ENCODE results near the gene POLA2.
"Not testable (repeated sequence)": the region's sequence is repeated elsewhere in the genome, so short reads cannot be mapped to it uniquely, and the experiment has no call there.

The POLA2 gene

GRCh38 chr11:65219930-65220213, 41.9 kb upstream of the POLA2 start:
- Histone ChIP-seq H3K36me3 (ENCODE audit: control insufficient read depth in 5 of 5, insufficient read depth in 5 of 5, low read length in 5 of 5) (no peaks in the 10 kb centered on the region), H3K27ac (ENCODE audit: low read depth, low read length) (no peak overlapping the region), H3K4me3 (ENCODE audit: low read depth in 1 of 5, low read length in 5 of 5) (no peak overlapping the region), H3K27me3 (ENCODE audit: control insufficient read depth in 5 of 5, insufficient read depth in 4 of 5, low read length in 5 of 5) (peaks cover 0 to 6% (median 0%) of the 10 kb centered on the region in 5 donors), H3K9me3 (ENCODE audit: control insufficient read depth in 5 of 5, low read length in 5 of 5) (no peaks in the 10 kb centered on the region), H3K9ac (ENCODE audit: low read length in 5 of 5) (no peak overlapping the region), H3K4me1 (ENCODE audit: control insufficient read depth in 5 of 5, insufficient read depth in 5 of 5, low read length in 5 of 5) (peaks cover 0 to 13% (median 6%) of the 10 kb centered on the region in 5 donors)

GRCh38 chr11:65221026-65221425, 40.7 kb upstream of the POLA2 start:
- Histone ChIP-seq H3K27ac (ENCODE audit: low read depth, low read length) (no peak overlapping the region), H3K9ac (ENCODE audit: low read length in 5 of 5) (no peak overlapping the region), H3K9me3 (ENCODE audit: control insufficient read depth in 5 of 5, low read length in 5 of 5) (no peaks in the 10 kb centered on the region), H3K36me3 (ENCODE audit: control insufficient read depth in 5 of 5, insufficient read depth in 5 of 5, low read length in 5 of 5) (no peaks in the 10 kb centered on the region), H3K4me3 (ENCODE audit: low read depth in 1 of 5, low read length in 5 of 5) (no peak overlapping the region), H3K27me3 (ENCODE audit: control insufficient read depth in 5 of 5, insufficient read depth in 4 of 5, low read length in 5 of 5) (peaks cover 0 to 6% (median 0%) of the 10 kb centered on the region in 5 donors), H3K4me1 (ENCODE audit: control insufficient read depth in 5 of 5, insufficient read depth in 5 of 5, low read length in 5 of 5) (peaks cover 0 to 25% (median 18%) of the 10 kb centered on the region in 5 donors)

- Histone ChIP-seq H3K27ac (ENCODE audit: low read depth, low read length) (no peak overlapping the region), H3K36me3 (ENCODE audit: control insufficient read depth in 5 of 5, insufficient read depth in 5 of 5, low read length in 5 of 5) (no peaks in the 10 kb centered on the region), H3K9ac (ENCODE audit: low read length in 5 of 5) (no peak overlapping the region), H3K4me1 (ENCODE audit: control insufficient read depth in 5 of 5, insufficient read depth in 5 of 5, low read length in 5 of 5) (peaks cover 0 to 28% (median 21%) of the 10 kb centered on the region in 5 donors), H3K9me3 (ENCODE audit: control insufficient read depth in 5 of 5, low read length in 5 of 5) (no peaks in the 10 kb centered on the region), H3K4me3 (ENCODE audit: low read depth in 1 of 5, low read length in 5 of 5) (no peak overlapping the region), H3K27me3 (ENCODE audit: control insufficient read depth in 5 of 5, insufficient read depth in 4 of 5, low read length in 5 of 5) (peaks cover 0 to 3% (median 0%) of the 10 kb centered on the region in 5 donors)
Measured at GRCh38 chr11:65223011-65223410, 38.8 kb upstream of the POLA2 start.

GRCh38 chr11:65224930-65225278, 36.9 kb upstream of the POLA2 start:
- H3K9ac ChIP-seq (ENCODE audit: low read length in 5 of 5), result peak overlapping the region in 1 of 5 donors; percentile 72
- H3K27ac ChIP-seq (ENCODE audit: low read depth, low read length), result no peak overlapping the region
- H3K9me3 ChIP-seq (ENCODE audit: control insufficient read depth in 5 of 5, low read length in 5 of 5), result no peaks in the 10 kb centered on the region
- H3K4me3 ChIP-seq (ENCODE audit: low read depth in 1 of 5, low read length in 5 of 5), result peak overlapping the region in 1 of 5 donors; percentile 67
- no peaks in the 10 kb centered on the region for H3K27me3 ChIP-seq (ENCODE audit: control insufficient read depth in 5 of 5, insufficient read depth in 4 of 5, low read length in 5 of 5)
- peaks cover 0 to 24% (median 16%) of the 10 kb centered on the region in 5 donors for H3K4me1 ChIP-seq (ENCODE audit: control insufficient read depth in 5 of 5, insufficient read depth in 5 of 5, low read length in 5 of 5)
- no peaks in the 10 kb centered on the region for H3K36me3 ChIP-seq (ENCODE audit: control insufficient read depth in 5 of 5, insufficient read depth in 5 of 5, low read length in 5 of 5)

GRCh38 chr11:65225279-65226102, 36.3 kb upstream of the POLA2 start:
- Histone ChIP-seq H3K9me3 (ENCODE audit: control insufficient read depth in 5 of 5, low read length in 5 of 5) (peaks cover 0 to 3% (median 0%) of the 10 kb centered on the region in 5 donors), H3K4me3 (ENCODE audit: low read depth in 1 of 5, low read length in 5 of 5) (peak overlapping the region; percentile 29 to 67 (median 57)), H3K36me3 (ENCODE audit: control insufficient read depth in 5 of 5, insufficient read depth in 5 of 5, low read length in 5 of 5) (no peaks in the 10 kb centered on the region), H3K9ac (ENCODE audit: low read length in 5 of 5) (peak overlapping the region; percentile 26 to 72 (median 59)), H3K4me1 (ENCODE audit: control insufficient read depth in 5 of 5, insufficient read depth in 5 of 5, low read length in 5 of 5) (peaks cover 0 to 24% (median 16%) of the 10 kb centered on the region in 5 donors), H3K27me3 (ENCODE audit: control insufficient read depth in 5 of 5, insufficient read depth in 4 of 5, low read length in 5 of 5) (no peaks in the 10 kb centered on the region), H3K27ac (ENCODE audit: low read depth, low read length) (no peak overlapping the region)

GRCh38 chr11:65226103-65226442, 35.7 kb upstream of the POLA2 start:
- Histone ChIP-seq H3K9ac (ENCODE audit: low read length in 5 of 5) (peak overlapping the region in 4 of 5 donors; percentile 53 to 72 (median 59)), H3K27ac (ENCODE audit: low read depth, low read length) (no peak overlapping the region), H3K9me3 (ENCODE audit: control insufficient read depth in 5 of 5, low read length in 5 of 5) (peaks cover 0 to 3% (median 0%) of the 10 kb centered on the region in 5 donors), H3K4me3 (ENCODE audit: low read depth in 1 of 5, low read length in 5 of 5) (peak overlapping the region; percentile 29 to 67 (median 57)), H3K4me1 (ENCODE audit: control insufficient read depth in 5 of 5, insufficient read depth in 5 of 5, low read length in 5 of 5) (peaks cover 0 to 24% (median 16%) of the 10 kb centered on the region in 5 donors), H3K27me3 (ENCODE audit: control insufficient read depth in 5 of 5, insufficient read depth in 4 of 5, low read length in 5 of 5) (no peaks in the 10 kb centered on the region), H3K36me3 (ENCODE audit: control insufficient read depth in 5 of 5, insufficient read depth in 5 of 5, low read length in 5 of 5) (no peaks in the 10 kb centered on the region)

- Histone ChIP-seq H3K27me3 (ENCODE audit: control insufficient read depth in 5 of 5, insufficient read depth in 4 of 5, low read length in 5 of 5) (no peaks in the 10 kb centered on the region), H3K9me3 (ENCODE audit: control insufficient read depth in 5 of 5, low read length in 5 of 5) (peaks cover 0 to 3% (median 0%) of the 10 kb centered on the region in 5 donors), H3K9ac (ENCODE audit: low read length in 5 of 5) (no peak overlapping the region), H3K4me3 (ENCODE audit: low read depth in 1 of 5, low read length in 5 of 5) (no peak overlapping the region), H3K36me3 (ENCODE audit: control insufficient read depth in 5 of 5, insufficient read depth in 5 of 5, low read length in 5 of 5) (no peaks in the 10 kb centered on the region), H3K4me1 (ENCODE audit: control insufficient read depth in 5 of 5, insufficient read depth in 5 of 5, low read length in 5 of 5) (peaks cover 0 to 17% (median 16%) of the 10 kb centered on the region in 5 donors), H3K27ac (ENCODE audit: low read depth, low read length) (no peak overlapping the region)
Measured at GRCh38 chr11:65227879-65228278, 33.9 kb upstream of the POLA2 start.

- Histone ChIP-seq H3K4me3 (ENCODE audit: low read depth in 1 of 5, low read length in 5 of 5) (no peak overlapping the region), H3K4me1 (ENCODE audit: control insufficient read depth in 5 of 5, insufficient read depth in 5 of 5, low read length in 5 of 5) (no peaks in the 10 kb centered on the region), H3K27ac (ENCODE audit: low read depth, low read length) (no peak overlapping the region), H3K36me3 (ENCODE audit: control insufficient read depth in 5 of 5, insufficient read depth in 5 of 5, low read length in 5 of 5) (no peaks in the 10 kb centered on the region), H3K27me3 (ENCODE audit: control insufficient read depth in 5 of 5, insufficient read depth in 4 of 5, low read length in 5 of 5) (peaks cover 0 to 7% (median 0%) of the 10 kb centered on the region in 5 donors), H3K9me3 (ENCODE audit: control insufficient read depth in 5 of 5, low read length in 5 of 5) (no peaks in the 10 kb centered on the region), H3K9ac (ENCODE audit: low read length in 5 of 5) (no peak overlapping the region)
Measured at GRCh38 chr11:65236194-65237059, 25.3 kb upstream of the POLA2 start.

- not testable (repeated sequence) for H3K4me1 ChIP-seq (ENCODE audit: control insufficient read depth in 5 of 5, insufficient read depth in 5 of 5, low read length in 5 of 5); H3K9ac ChIP-seq (ENCODE audit: low read length in 5 of 5); H3K27ac ChIP-seq (ENCODE audit: low read depth, low read length); H3K27me3 ChIP-seq (ENCODE audit: control insufficient read depth in 5 of 5, insufficient read depth in 4 of 5, low read length in 5 of 5); H3K4me3 ChIP-seq (ENCODE audit: low read depth in 1 of 5, low read length in 5 of 5); H3K9me3 ChIP-seq (ENCODE audit: control insufficient read depth in 5 of 5, low read length in 5 of 5); H3K36me3 ChIP-seq (ENCODE audit: control insufficient read depth in 5 of 5, insufficient read depth in 5 of 5, low read length in 5 of 5)
Measured at GRCh38 chr11:65238302-65238701, 23.5 kb upstream of the POLA2 start.

GRCh38 chr11:65241134-65241533, 20.6 kb upstream of the POLA2 start:
- Histone ChIP-seq H3K36me3 (ENCODE audit: control insufficient read depth in 5 of 5, insufficient read depth in 5 of 5, low read length in 5 of 5) (no peaks in the 10 kb centered on the region), H3K9ac (ENCODE audit: low read length in 5 of 5) (no peak overlapping the region), H3K4me3 (ENCODE audit: low read depth in 1 of 5, low read length in 5 of 5) (no peak overlapping the region), H3K27ac (ENCODE audit: low read depth, low read length) (no peak overlapping the region), H3K27me3 (ENCODE audit: control insufficient read depth in 5 of 5, insufficient read depth in 4 of 5, low read length in 5 of 5) (peaks cover 0 to 7% (median 0%) of the 10 kb centered on the region in 5 donors), H3K4me1 (ENCODE audit: control insufficient read depth in 5 of 5, insufficient read depth in 5 of 5, low read length in 5 of 5) (no peaks in the 10 kb centered on the region), H3K9me3 (ENCODE audit: control insufficient read depth in 5 of 5, low read length in 5 of 5) (peaks cover 0 to 2% (median 0%) of the 10 kb centered on the region in 5 donors)

Data from subcutaneous abdominal adipose tissue (tissue), 5 donors.